HG02981 (cell line): ENCODE results near the gene SCN1A.
A peak's percentile ranks its signal among the peaks of the same experiment; 100 is the strongest.
"Not testable (repeated sequence)": the region's sequence is repeated elsewhere in the genome, so short reads cannot be mapped to it uniquely, and the experiment has no call there.

Experiments used
- ATAC-seq: cut with Tn5 transposase; IDR thresholded peaks from one replicate; pipeline ENCODE4 v1.9.1; 2021; ENCODE audit warnings: mild to moderate bottlenecking, moderate library complexity; ENCODE audit not compliant: unreplicated experiment

Gene SCN1A

GRCh38 chr2:166135849-166136258, 8.0 kb upstream of the SCN1A start:
- ATAC-seq: no peak

- ATAC-seq: no peak
Observed at GRCh38 chr2:166135152-166135848, 7.5 kb upstream of the SCN1A start.

GRCh38 chr2:166134252-166135151, 6.7 kb upstream of the SCN1A start:
- no peak for ATAC-seq

- no peak for ATAC-seq
Observed at GRCh38 chr2:166133653-166134052, 5.8 kb upstream of the SCN1A start.

- ATAC-seq: no peak
Observed at GRCh38 chr2:166128156-166128505, 311 bp upstream of the SCN1A start.

GRCh38 chr2:166126007-166126639, 1.7 kb downstream of the SCN1A start:
- no peak for ATAC-seq

GRCh38 chr2:166125557-166125956, 2.3 kb downstream of the SCN1A start:
- no peak for ATAC-seq

GRCh38 chr2:166118180-166118579, 9.6 kb downstream of the SCN1A start:
- no peak for ATAC-seq

GRCh38 chr2:166117491-166117890, 10.3 kb downstream of the SCN1A start:
- ATAC-seq: no peak

GRCh38 chr2:166115589-166115988, 12.2 kb downstream of the SCN1A start:
- ATAC-seq: no peak

- no peak for ATAC-seq
Observed at GRCh38 chr2:166112193-166112605, 15.6 kb downstream of the SCN1A start.

GRCh38 chr2:166106431-166107015, 21.3 kb downstream of the SCN1A start:
- ATAC-seq: peak; percentile 50

GRCh38 chr2:166104773-166105172, 23.0 kb downstream of the SCN1A start:
- no peak for ATAC-seq

- no peak for ATAC-seq
Observed at GRCh38 chr2:166104084-166104483, 23.7 kb downstream of the SCN1A start.

GRCh38 chr2:166103277-166103676, 24.5 kb downstream of the SCN1A start:
- not testable (repeated sequence) for ATAC-seq

GRCh38 chr2:166094325-166094724, 33.5 kb downstream of the SCN1A start:
- ATAC-seq: no peak

GRCh38 chr2:166092889-166093288, 34.9 kb downstream of the SCN1A start:
- no peak for ATAC-seq

GRCh38 chr2:166091439-166091838, 36.4 kb downstream of the SCN1A start:
- no peak for ATAC-seq

- ATAC-seq: no peak
Observed at GRCh38 chr2:166090908-166091307, 36.9 kb downstream of the SCN1A start.

- ATAC-seq: no peak
Observed at GRCh38 chr2:166090346-166090745, 37.5 kb downstream of the SCN1A start.

- ATAC-seq: no peak
Observed at GRCh38 chr2:166088634-166089033, 39.2 kb downstream of the SCN1A start.
